SK-N-MC (cell line): ENCODE data around the gene EEF1B2.

ENCODE experiments used
- EZH2 ChIP-seq: fragments of 200-600 bp; sonication (generic); IDR thresholded peaks from one replicate; pipeline ENCODE4 v1.6.1; 2017; ENCODE audit warnings: antibody characterized with exemption
- POLR2AphosphoS5 ChIP-seq: IDR thresholded peaks from 2 replicates; pipeline ENCODE4 v1.6.1; 2012; ENCODE audit warnings: mild to moderate bottlenecking, low read depth, low read length, borderline replicate concordance

DNA sequence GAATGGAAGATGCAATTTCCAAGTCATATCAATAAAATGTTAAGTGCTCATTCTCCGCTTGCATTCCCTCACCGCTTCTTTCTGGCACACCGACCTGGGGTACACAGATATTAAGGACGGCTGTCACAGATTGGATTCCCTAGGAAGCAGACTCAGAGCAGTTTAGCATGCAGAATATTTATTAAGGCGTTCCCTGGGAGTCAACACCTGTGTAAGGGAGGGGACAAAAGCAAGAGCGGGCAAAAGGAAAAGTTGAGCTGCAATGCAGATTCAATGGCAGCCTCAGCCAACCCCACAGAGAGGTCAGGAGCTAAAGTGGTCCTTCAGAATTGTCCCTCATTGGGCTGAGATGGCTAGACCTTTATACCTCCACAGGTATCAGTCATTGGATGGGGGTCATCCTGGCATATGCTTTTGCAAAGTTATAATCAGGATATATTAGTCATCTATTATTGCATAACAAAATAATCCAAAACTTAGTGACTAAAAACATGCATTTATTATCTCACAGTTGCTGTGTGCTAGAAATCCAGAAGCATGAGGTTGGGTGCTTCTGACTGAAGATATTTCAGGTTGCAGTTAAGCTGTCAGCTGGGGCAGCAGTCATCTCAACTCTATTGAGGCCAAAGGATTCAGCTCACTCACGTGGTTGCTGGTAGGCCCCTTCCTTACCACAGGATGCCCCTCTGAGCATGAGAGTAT, 46.7 kb upstream of the EEF1B2 start:
- no peak for TF ChIP-seq EZH2
- TF ChIP-seq POLR2AphosphoS5 = no peak
